Suprapubic skin (tissue), 4 donors: ENCODE results near the gene CACNA2D3. TPM values are rescaled to one million over a fixed set of nuclear protein-coding genes. Genes with fewer than 3 reads are reported as not detected.

Experiments
- DNase-seq, 2 donors: peaks; one replicate each; pipeline ENCODE4 v3.0.0-alpha.2; 2019; ENCODE audit warnings: low spot score in 2 of 2
- H3K27ac ChIP-seq: fragments of 200-600 bp; sonication (generic); one replicate; pipeline ENCODE4 v1.5.1; 2019
- H3K27me3 ChIP-seq: fragments of 200-600 bp; sonication (generic); one replicate; pipeline ENCODE4 v1.5.1; 2019
- H3K36me3 ChIP-seq: fragments of 200-600 bp; sonication (generic); one replicate; pipeline ENCODE4 v1.5.1; 2019
- H3K4me1 ChIP-seq: fragments of 200-600 bp; sonication (generic); one replicate; pipeline ENCODE4 v1.5.1; 2019
- H3K4me3 ChIP-seq: fragments of 200-600 bp; sonication (generic); one replicate; pipeline ENCODE4 v1.5.1; 2019; ENCODE audit warnings: mild to moderate bottlenecking
- H3K9me3 ChIP-seq: fragments of 200-600 bp; sonication (generic); one replicate; pipeline ENCODE4 v1.5.1; 2019
- CTCF ChIP-seq, 2 donors: fragments of 200-600 bp in 1 of 2; fragments of 450-650 bp in 1 of 2; sonication (generic) in 1 of 2; IDR thresholded peaks; one replicate each; pipeline ENCODE4 v1.5.1; 2016 to 2019; ENCODE audit warnings: antibody characterized with exemption in 2 of 2, mild to moderate bottlenecking in 1 of 2, moderate library complexity in 1 of 2
- EP300 ChIP-seq: sonication (generic); formaldehyde crosslinking; IDR thresholded peaks from one replicate; pipeline ENCODE4 v1.6.1; 2017; ENCODE audit warnings: antibody characterized with exemption
- POLR2A ChIP-seq, 2 donors: fragments of 450-650 bp; IDR thresholded peaks; one replicate each; pipeline ENCODE4 v1.6.1; 2017; ENCODE audit warnings: antibody characterized with exemption in 2 of 2, mild to moderate bottlenecking in 2 of 2, moderate library complexity in 2 of 2
- POLR2AphosphoS5 ChIP-seq, 3 donors: sonication (generic); formaldehyde crosslinking; IDR thresholded peaks; one replicate each; pipeline ENCODE4 v1.6.1; 2017; ENCODE audit warnings: antibody characterized with exemption in 3 of 3
- WGBS: methylation state at CpG from one replicate; pipeline ENCODE4 v1.1.5; 2018; 5-methylcytosine and 5-hydroxymethylcytosine counted together
- total RNA-seq, 4 donors: library from RNA; depleted of rRNA; stranded (reverse); fragments of >200 nt; gene quantifications; one replicate each; pipeline ENCODE4 v1.1.0, GENCODE V29; 2016

CACNA2D3 gene
- total RNA-seq, 4 donors from 2014 or later: 0.42 to 2.8 (median 0.95) TPM

GRCh38 chr3:55077726-55078125 lies 955.4 kb downstream of the CACNA2D3 start:
- WGBS: 79% methylated on average over 7 of the region's 7 CpGs

GRCh38 chr3:55078876-55079275 lies 956.5 kb downstream of the CACNA2D3 start:
- DNase-seq: no peak
- no peaks in the 10 kb centered on the region for H3K9me3 ChIP-seq
- H3K36me3 ChIP-seq: no peaks in the 10 kb centered on the region
- no peak overlapping the region for H3K4me3 ChIP-seq
- H3K27ac ChIP-seq: no peak overlapping the region
- TF ChIP-seq CTCF (IDR thresholded peaks at IDR 0.05) (no peak), POLR2AphosphoS5 (IDR thresholded peaks at IDR 0.05) (no peak), EP300 (no peak), POLR2A (IDR thresholded peaks at IDR 0.05) (no peak)
- 81% methylated on average over 7 of the region's 7 CpGs for WGBS
- H3K4me1 ChIP-seq: no peaks in the 10 kb centered on the region
- no peaks in the 10 kb centered on the region for H3K27me3 ChIP-seq

More at GRCh38 chr3:55077726-55078125, 955.4 kb downstream of the CACNA2D3 start:
- TF ChIP-seq CTCF (IDR thresholded peaks at IDR 0.05) (no peak), EP300 (no peak), POLR2A (IDR thresholded peaks at IDR 0.05) (no peak)
- H3K4me1 ChIP-seq: no peaks in the 10 kb centered on the region
- no peaks in the 10 kb centered on the region for H3K9me3 ChIP-seq
- DNase-seq: no peak
- H3K36me3 ChIP-seq: no peaks in the 10 kb centered on the region
- H3K27me3 ChIP-seq: no peaks in the 10 kb centered on the region
- H3K4me3 ChIP-seq: no peak overlapping the region
- no peak overlapping the region for H3K27ac ChIP-seq

GRCh38 chr3:55085231-55085630 lies 962.9 kb downstream of the CACNA2D3 start:
- WGBS: 66% methylated on average over 5 of the region's 5 CpGs
- no peak for TF ChIP-seq EP300
- no peak for TF ChIP-seq POLR2AphosphoS5 (IDR thresholded peaks at IDR 0.05)
- TF ChIP-seq CTCF (IDR thresholded peaks at IDR 0.05): no peak
- TF ChIP-seq POLR2A (IDR thresholded peaks at IDR 0.05): no peak
- no peaks in the 10 kb centered on the region for H3K4me1 ChIP-seq

GRCh38 chr3:55089211-55089610 lies 966.9 kb downstream of the CACNA2D3 start:
- 61% methylated on average over 5 of the region's 5 CpGs for WGBS
- TF ChIP-seq EP300 (no peak), POLR2A (IDR thresholded peaks at IDR 0.05) (no peak), POLR2AphosphoS5 (IDR thresholded peaks at IDR 0.05) (no peak), CTCF (IDR thresholded peaks at IDR 0.05) (no peak)

More at GRCh38 chr3:55085231-55085630, 962.9 kb downstream of the CACNA2D3 start:
- Histone ChIP-seq H3K27me3 (no peaks in the 10 kb centered on the region), H3K36me3 (no peaks in the 10 kb centered on the region), H3K4me3 (no peak overlapping the region), H3K27ac (no peak overlapping the region), H3K9me3 (no peaks in the 10 kb centered on the region)
- DNase-seq: no peak

GRCh38 chr3:55090291-55090690 lies 967.9 kb downstream of the CACNA2D3 start:
- no peak overlapping the region for H3K4me3 ChIP-seq
- no peaks in the 10 kb centered on the region for H3K27me3 ChIP-seq
- 43% methylated on average over 5 of the region's 5 CpGs for WGBS
- no peaks in the 10 kb centered on the region for H3K4me1 ChIP-seq
- no peak overlapping the region for H3K27ac ChIP-seq
- DNase-seq: no peak
- H3K9me3 ChIP-seq: no peaks in the 10 kb centered on the region
- H3K36me3 ChIP-seq: no peaks in the 10 kb centered on the region
- TF ChIP-seq POLR2A (IDR thresholded peaks at IDR 0.05) (no peak), CTCF (IDR thresholded peaks at IDR 0.05) (no peak), EP300 (no peak), POLR2AphosphoS5 (IDR thresholded peaks at IDR 0.05) (no peak)

More at GRCh38 chr3:55089211-55089610, 966.9 kb downstream of the CACNA2D3 start:
- Histone ChIP-seq H3K36me3 (no peaks in the 10 kb centered on the region), H3K4me3 (no peak overlapping the region), H3K9me3 (no peaks in the 10 kb centered on the region), H3K27me3 (no peaks in the 10 kb centered on the region), H3K4me1 (no peaks in the 10 kb centered on the region), H3K27ac (no peak overlapping the region)
- DNase-seq: no peak
